Activated effector memory CD4-positive, alpha-beta T cell treated with anti-CD3 and anti-CD28 coated beads, Interleukin-2, amount 50 U/mL, for 16 hours (primary cell): ENCODE results near the gene GYPC.
"Not testable (repeated sequence)": the region's sequence is repeated elsewhere in the genome, so short reads cannot be mapped to it uniquely, and the experiment has no call there.

Experiments
- DNase-seq: peaks from one replicate; pipeline ENCODE4 v3.0.0-alpha.2; 2020

GYPC gene

GRCh38 chr2:126700677-126701076 lies 44.7 kb downstream of the GYPC start:
- no peak for DNase-seq

- no peak for DNase-seq
Observed at GRCh38 chr2:126703311-126703710, 47.4 kb downstream of the GYPC start.

GRCh38 chr2:126704434-126705160 lies 48.6 kb downstream of the GYPC start:
- DNase-seq = no peak

GRCh38 chr2:126707191-126707590 lies 51.2 kb downstream of the GYPC start:
- no peak for DNase-seq

GRCh38 chr2:126707941-126708340 lies 52.0 kb downstream of the GYPC start:
- DNase-seq = no peak

GRCh38 chr2:126714191-126714965 lies 58.4 kb downstream of the GYPC start:
- no peak for DNase-seq

GRCh38 chr2:126715111-126715510 lies 59.2 kb downstream of the GYPC start:
- no peak for DNase-seq

- DNase-seq = no peak
Observed at GRCh38 chr2:126715576-126716406, 59.8 kb downstream of the GYPC start.

- DNase-seq = not testable (repeated sequence)
Observed at GRCh38 chr2:126717277-126717676, 61.3 kb downstream of the GYPC start.

GRCh38 chr2:126717928-126718327 lies 62.0 kb downstream of the GYPC start:
- no peak for DNase-seq

GRCh38 chr2:126719191-126719832 lies 63.4 kb downstream of the GYPC start:
- no peak for DNase-seq

- DNase-seq = no peak
Observed at GRCh38 chr2:126719833-126720351, 63.9 kb downstream of the GYPC start.

GRCh38 chr2:126720638-126721037 lies 64.7 kb downstream of the GYPC start:
- DNase-seq = no peak

GRCh38 chr2:126722081-126722480 lies 66.1 kb downstream of the GYPC start:
- DNase-seq = no peak

- DNase-seq = no peak
Observed at GRCh38 chr2:126722546-126722945, 66.6 kb downstream of the GYPC start.

GRCh38 chr2:126723281-126723815 lies 67.4 kb downstream of the GYPC start:
- DNase-seq = no peak

- no peak for DNase-seq
Observed at GRCh38 chr2:126725580-126725979, 69.6 kb downstream of the GYPC start.

GRCh38 chr2:126729896-126730295 lies 73.9 kb downstream of the GYPC start:
- DNase-seq = no peak

- DNase-seq = no peak
Observed at GRCh38 chr2:126730655-126731054, 74.7 kb downstream of the GYPC start.

- no peak for DNase-seq
Observed at GRCh38 chr2:126731353-126731752, 75.4 kb downstream of the GYPC start.

- DNase-seq = no peak
Observed at GRCh38 chr2:126732682-126733245, 76.8 kb downstream of the GYPC start.

- no peak for DNase-seq
Observed at GRCh38 chr2:126733795-126734194, 77.8 kb downstream of the GYPC start.
